BLaER1 (cell line): ENCODE measurements around the gene PLEKHH1.

Experiments
- H3K27ac ChIP-seq: shearing (Covaris generic); formaldehyde crosslinking; 2 replicates; pipeline ENCODE4 v1.8.1; 2022
- H3K27me3 ChIP-seq: shearing (Covaris generic); formaldehyde crosslinking; 2 replicates; pipeline ENCODE4 v1.8.1; 2022
- H3K36me3 ChIP-seq: shearing (Covaris generic); formaldehyde crosslinking; 2 replicates; pipeline ENCODE4 v1.8.1; 2022
- H3K4me1 ChIP-seq: shearing (Covaris generic); formaldehyde crosslinking; 2 replicates; pipeline ENCODE4 v1.8.1; 2022
- H3K4me2 ChIP-seq: shearing (Covaris generic); formaldehyde crosslinking; 2 replicates; pipeline ENCODE4 v1.8.1; 2022
- H3K4me3 ChIP-seq: shearing (Covaris generic); formaldehyde crosslinking; 2 replicates; pipeline ENCODE4 v1.8.1; 2022
- H3K9ac ChIP-seq: shearing (Covaris generic); formaldehyde crosslinking; 2 replicates; pipeline ENCODE4 v1.8.1; 2022
- H3K9me3 ChIP-seq: shearing (Covaris generic); formaldehyde crosslinking; 2 replicates; pipeline ENCODE4 v1.8.1; 2022
- H4K20me1 ChIP-seq: shearing (Covaris generic); formaldehyde crosslinking; 2 replicates; pipeline ENCODE4 v1.8.1; 2022
- Cebpa-rat ChIP-seq: shearing (Covaris generic); IDR thresholded peaks from 2 replicates; pipeline ENCODE4 v1.8.1; 2022

The PLEKHH1 gene

DNA sequence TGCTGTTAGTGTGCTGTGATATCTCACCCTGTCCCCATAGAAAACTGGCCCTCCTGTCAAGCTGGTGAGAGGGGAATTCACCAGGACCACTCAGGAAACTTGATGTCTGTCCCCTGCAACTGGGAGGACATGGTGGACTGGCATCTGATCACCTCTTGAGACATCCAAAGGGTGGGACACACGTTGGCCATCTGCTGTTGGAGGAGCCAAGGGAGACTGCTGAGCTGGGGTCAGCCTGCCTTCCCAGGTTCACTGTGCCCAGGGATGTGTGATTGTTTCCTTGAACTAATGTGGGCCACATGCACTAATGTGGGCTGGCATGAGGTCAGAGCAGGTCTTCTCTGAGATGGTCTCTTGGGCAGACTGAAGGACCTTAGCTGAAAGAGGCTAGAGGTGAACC, 27.8 kb upstream of the PLEKHH1 start:
- Histone ChIP-seq H4K20me1 (no peaks in the 10 kb centered on the region), H3K9ac (no peak overlapping the region), H3K4me2 (no peak overlapping the region), H3K27ac (no peak overlapping the region), H3K4me1 (no peaks in the 10 kb centered on the region), H3K4me3 (no peak overlapping the region), H3K27me3 (no peaks in the 10 kb centered on the region), H3K9me3 (no peaks in the 10 kb centered on the region), H3K36me3 (no peaks in the 10 kb centered on the region)
- TF ChIP-seq Cebpa-rat: no peak

- Histone ChIP-seq H3K4me3 (no peak overlapping the region), H3K27ac (no peak overlapping the region), H3K9me3 (no peaks in the 10 kb centered on the region), H3K27me3 (no peaks in the 10 kb centered on the region), H3K4me1 (no peaks in the 10 kb centered on the region), H4K20me1 (no peaks in the 10 kb centered on the region), H3K4me2 (no peak overlapping the region), H3K36me3 (no peaks in the 10 kb centered on the region), H3K9ac (no peak overlapping the region)
- no peak for TF ChIP-seq Cebpa-rat
These were observed 24.1 kb upstream of the PLEKHH1 start for GRCh38 chr14:67508956-67509355.

- no peak for TF ChIP-seq Cebpa-rat
- H3K9ac ChIP-seq: no peak overlapping the region
- no peaks in the 10 kb centered on the region for H3K9me3 ChIP-seq
- no peak overlapping the region for H3K4me3 ChIP-seq
- H3K27me3 ChIP-seq: peaks cover 10% of the 10 kb centered on the region
- H3K36me3 ChIP-seq: no peaks in the 10 kb centered on the region
- H3K4me1 ChIP-seq: peaks cover 6% of the 10 kb centered on the region
- no peak overlapping the region for H3K4me2 ChIP-seq
- no peak overlapping the region for H3K27ac ChIP-seq
- H4K20me1 ChIP-seq: no peaks in the 10 kb centered on the region
These were observed 23.0 kb upstream of the PLEKHH1 start for GRCh38 chr14:67510121-67510520.

DNA sequence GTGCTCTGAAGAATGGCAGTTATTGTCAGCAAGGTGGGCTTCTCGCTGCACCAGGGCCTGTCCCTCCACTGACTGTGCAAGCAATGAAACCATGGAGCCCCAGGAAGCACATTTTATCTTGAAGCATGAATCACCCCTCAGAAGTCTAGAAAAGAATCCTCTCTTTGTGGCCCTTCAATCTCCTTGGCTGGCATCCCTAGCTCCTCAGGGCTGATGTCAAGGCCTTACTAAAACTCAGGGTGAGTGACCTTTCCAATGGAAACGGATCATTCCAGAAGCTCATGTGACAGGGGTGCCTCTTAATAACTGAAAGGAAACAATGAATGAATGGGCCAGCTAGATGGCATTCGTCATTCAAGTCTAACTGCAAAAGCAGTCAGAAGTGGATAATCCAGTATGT, 22.3 kb upstream of the PLEKHH1 start:
- Histone ChIP-seq H3K27me3 (peaks cover 17% of the 10 kb centered on the region), H3K27ac (no peak overlapping the region), H3K4me1 (peaks cover 12% of the 10 kb centered on the region), H4K20me1 (no peaks in the 10 kb centered on the region), H3K4me3 (no peak overlapping the region), H3K36me3 (no peaks in the 10 kb centered on the region), H3K4me2 (no peak overlapping the region), H3K9me3 (no peaks in the 10 kb centered on the region), H3K9ac (no peak overlapping the region)
- no peak for TF ChIP-seq Cebpa-rat

GRCh38 chr14:67512463-67513310, 20.4 kb upstream of the PLEKHH1 start:
- H3K9ac ChIP-seq: no peak overlapping the region
- peaks cover 26% of the 10 kb centered on the region for H3K27me3 ChIP-seq
- H3K4me1 ChIP-seq: peaks cover 12% of the 10 kb centered on the region
- H3K9me3 ChIP-seq: no peaks in the 10 kb centered on the region
- no peaks in the 10 kb centered on the region for H4K20me1 ChIP-seq
- no peaks in the 10 kb centered on the region for H3K36me3 ChIP-seq
- H3K4me2 ChIP-seq: no peak overlapping the region
- no peak overlapping the region for H3K4me3 ChIP-seq
- no peak overlapping the region for H3K27ac ChIP-seq
- TF ChIP-seq Cebpa-rat: no peak

DNA sequence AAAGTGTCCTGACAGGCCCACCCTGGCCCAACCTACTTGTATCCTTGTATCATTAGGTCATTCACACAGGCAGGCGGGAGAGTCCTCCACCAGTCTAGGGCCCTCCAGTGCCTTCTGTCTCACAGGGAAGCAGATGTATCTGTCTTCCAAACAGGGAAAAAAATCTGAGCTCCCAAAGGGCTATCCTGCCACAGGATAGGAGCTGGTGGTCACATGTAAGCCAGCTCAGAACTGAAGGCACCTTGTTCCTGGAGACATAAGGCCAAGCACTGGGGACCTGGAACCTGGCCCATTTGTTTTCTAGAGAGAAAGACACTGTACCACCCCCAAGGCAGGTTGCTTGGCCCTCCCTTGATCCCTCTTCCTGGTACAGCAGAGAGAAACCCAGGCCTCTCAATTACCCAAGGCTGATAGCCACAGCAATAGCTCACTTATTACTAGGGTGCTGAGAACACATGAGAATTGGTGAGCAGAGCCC, 19.4 kb upstream of the PLEKHH1 start:
- peaks cover 26% of the 10 kb centered on the region for H3K27me3 ChIP-seq
- no peak overlapping the region for H3K4me2 ChIP-seq
- no peaks in the 10 kb centered on the region for H4K20me1 ChIP-seq

GRCh38 chr14:67514203-67514607, 18.9 kb upstream of the PLEKHH1 start:
- peak overlapping the region; percentile 93 for H3K4me2 ChIP-seq
- H3K9ac ChIP-seq: no peak overlapping the region
- no peak overlapping the region for H3K27ac ChIP-seq
- H3K36me3 ChIP-seq: no peaks in the 10 kb centered on the region
- H4K20me1 ChIP-seq: no peaks in the 10 kb centered on the region
- peaks cover 26% of the 10 kb centered on the region for H3K27me3 ChIP-seq
- H3K9me3 ChIP-seq: no peaks in the 10 kb centered on the region
- H3K4me3 ChIP-seq: peak overlapping the region; percentile 82
- H3K4me1 ChIP-seq: peaks cover 12% of the 10 kb centered on the region
- TF ChIP-seq Cebpa-rat: no peak

More for the DNA sequence above, 19.4 kb upstream of the PLEKHH1 start:
- no peak for TF ChIP-seq Cebpa-rat
- H3K36me3 ChIP-seq: no peaks in the 10 kb centered on the region
- no peak overlapping the region for H3K27ac ChIP-seq
- peaks cover 12% of the 10 kb centered on the region for H3K4me1 ChIP-seq
- H3K4me3 ChIP-seq: no peak overlapping the region
- H3K9ac ChIP-seq: no peak overlapping the region
- H3K9me3 ChIP-seq: no peaks in the 10 kb centered on the region

DNA sequence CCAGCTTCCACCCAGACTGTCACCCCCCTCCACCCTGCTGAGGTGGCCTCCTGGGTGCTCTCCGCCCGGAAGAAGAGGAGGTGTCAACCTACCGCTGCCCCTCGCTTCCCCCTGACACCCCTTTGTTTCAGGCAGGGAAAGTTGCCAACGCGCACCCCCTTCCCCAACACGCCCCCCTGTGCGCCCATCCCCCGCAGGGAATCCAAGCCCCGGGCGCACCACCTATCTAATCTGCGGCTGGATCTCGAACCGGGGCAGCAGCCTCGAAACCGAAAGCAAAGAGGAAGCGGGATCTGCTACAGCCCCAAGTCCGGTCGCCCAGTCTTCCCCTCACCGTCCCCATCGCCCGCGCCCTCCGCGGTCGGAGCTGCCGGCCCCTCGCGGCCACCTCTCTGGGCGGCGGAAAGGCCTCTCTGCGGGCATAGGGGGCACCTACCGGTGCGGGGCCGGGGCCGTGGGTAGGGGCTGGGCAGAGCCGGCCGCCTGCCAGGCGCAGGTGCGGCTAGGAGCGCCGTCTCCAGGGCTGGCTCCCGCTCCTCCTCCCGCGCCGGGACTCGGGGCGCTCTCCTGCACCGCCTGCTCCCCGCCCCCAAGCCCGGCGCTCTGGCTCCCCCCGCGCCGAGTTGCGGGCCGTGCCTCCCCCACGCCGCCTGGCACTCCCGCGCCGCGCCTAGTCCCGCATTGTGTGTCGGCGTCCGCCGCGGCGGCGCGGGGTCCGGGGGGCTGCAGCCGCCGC, 18.3 kb upstream of the PLEKHH1 start:
- peak overlapping the region; percentile 82 for H3K4me3 ChIP-seq
- TF ChIP-seq Cebpa-rat: no peak
- no peaks in the 10 kb centered on the region for H3K36me3 ChIP-seq
- H3K9ac ChIP-seq: peak overlapping the region; percentile 67
- H3K4me2 ChIP-seq: peak overlapping the region; percentile 93
- no peaks in the 10 kb centered on the region for H4K20me1 ChIP-seq
- peaks cover 26% of the 10 kb centered on the region for H3K27me3 ChIP-seq
- H3K27ac ChIP-seq: peak overlapping the region; percentile 42
- no peaks in the 10 kb centered on the region for H3K9me3 ChIP-seq
- peaks cover 12% of the 10 kb centered on the region for H3K4me1 ChIP-seq

- Histone ChIP-seq H3K27ac (peak overlapping the region; percentile 42; the same call in 1 of the 2 replicates), H3K4me3 (peak overlapping the region; percentile 82), H4K20me1 (no peaks in the 10 kb centered on the region), H3K4me2 (peak overlapping the region; percentile 93), H3K36me3 (no peaks in the 10 kb centered on the region), H3K9me3 (no peaks in the 10 kb centered on the region), H3K9ac (peak overlapping the region; percentile 67), H3K4me1 (peaks cover 12% of the 10 kb centered on the region), H3K27me3 (peaks cover 26% of the 10 kb centered on the region)
- TF ChIP-seq Cebpa-rat: no peak
These were observed 17.6 kb upstream of the PLEKHH1 start for GRCh38 chr14:67515386-67516079.
